Measurements from ENCODE around the gene PTH. TPM values are rescaled to one million over a fixed set of nuclear protein-coding genes. Genes with fewer than 3 reads are reported as not detected.

The PTH gene
- total RNA-seq, 1 experiment from 2014 or later: not detected

- no peak for DNase-seq
- no peak overlapping the region for H3T11ph ChIP-seq (ENCODE audit: low read length)
- no peaks in the 10 kb centered on the region; the same call in 1 of the 2 replicates for H3K27me3 Mint-ChIP-seq (ENCODE audit: low read depth)
Observed at GRCh38 chr11:13468750-13469149, 27.0 kb downstream of the PTH start.

More at GRCh38 chr11:13468750-13469149, 27.0 kb downstream of the PTH start:
- TF ChIP-seq CTCF (conservative IDR thresholded peaks at IDR 0.05): no peak
- Histone ChIP-seq H4K91ac (ENCODE audit: insufficient read length, low read depth, low read length) (no peak overlapping the region), H2AK5ac (ENCODE audit: insufficient read length, low read length) (no peak overlapping the region), H3K79me1 (ENCODE audit: insufficient read depth, low read depth, low read length, poor library complexity, severe bottlenecking) (no peaks in the 10 kb centered on the region), H2BK20ac (ENCODE audit: low read depth, low read length, poor library complexity, severe bottlenecking) (no peak overlapping the region), H3K9ac (ENCODE audit: extremely low read depth, insufficient read length, low read length) (no peak overlapping the region), H3K27me3 (ENCODE audit: insufficient read depth, low read length) (no peaks in the 10 kb centered on the region), H2BK15ac (ENCODE audit: low read depth, low read length) (no peak overlapping the region), H3K14ac (ENCODE audit: insufficient read depth, low read length) (no peak overlapping the region), H3K9me3 (ENCODE audit: control insufficient read depth, low read depth, low read length) (no peaks in the 10 kb centered on the region), H4K8ac (replicated peaks; ENCODE audit: insufficient read length, low read depth, low read length) (no peak overlapping the region), H3K4me1 (ENCODE audit: insufficient read depth, low read length) (no peaks in the 10 kb centered on the region; the same call in 1 of the 2 replicates), H4K5ac (ENCODE audit: insufficient read length, low read depth, low read length) (no peak overlapping the region), H3K4me2 (ENCODE audit: insufficient read depth, insufficient read length, low read length) (no peak overlapping the region), H3K23ac (ENCODE audit: insufficient read length, low read depth, low read length) (no peak overlapping the region), H3K4ac (ENCODE audit: low read depth, low read length) (no peak overlapping the region), H3K23me2 (ENCODE audit: insufficient read length, low read depth, low read length, poor library complexity, severe bottlenecking) (peaks cover under 1% of the 10 kb centered on the region), H3K18ac (ENCODE audit: insufficient read length, low read depth, low read length) (no peak overlapping the region), H3K79me2 (ENCODE audit: insufficient read depth, low read length) (no peaks in the 10 kb centered on the region), H3K27ac (ENCODE audit: insufficient read length, low read depth, low read length) (no peak overlapping the region), H2BK120ac (ENCODE audit: low read depth, low read length, poor library complexity, severe bottlenecking) (no peak overlapping the region), H3K56ac (ENCODE audit: insufficient read length, low read depth, low read length) (no peak overlapping the region), H4K20me1 (ENCODE audit: control insufficient read depth, insufficient read depth, insufficient read length) (no peaks in the 10 kb centered on the region), H2BK12ac (ENCODE audit: insufficient read length, low read depth, low read length) (no peak overlapping the region), H2AFZ (ENCODE audit: low read length) (no peak overlapping the region), H2BK5ac (ENCODE audit: insufficient read length, low read length) (no peak overlapping the region)
- H3K4me3 Mint-ChIP-seq: no peak overlapping the region
- no peak overlapping the region for H3K27ac Mint-ChIP-seq
- peaks cover 23 to 25% of the 10 kb centered on the region in 2 experiments for H3K4me1 Mint-ChIP-seq
- WGBS (ENCODE audit: extremely low coverage, insufficient read length, low lambda C conversion rate): no CpG with 5 or more reads among the region's 5 CpGs
- H3K36me3 Mint-ChIP-seq (ENCODE audit: insufficient read depth in 1 of 3, low read depth in 3 of 3): no peaks in the 10 kb centered on the region
- peaks cover 2% of the 10 kb centered on the region in 2 experiments; a peak in 2 of 5 replicates for H3K9me3 Mint-ChIP-seq
